HCT116 (cell line): ENCODE data around the gene MICALL1. TPM values are rescaled to one million over a fixed set of nuclear protein-coding genes. Genes with fewer than 3 reads are reported as not detected.

Experiments used
- ATAC-seq: fragments of 200-7000 bp; cut with Tn5 transposase; 2 replicates; pipeline ENCODE4 v1.9.1; 2020; ENCODE audit warnings: mild to moderate bottlenecking, moderate library complexity
- BruUV-seq: library from RNA; stranded (reverse); fragments of 400-500 nt; replicated peaks from 2 replicates; lab custom pipeline; 2021; lab: Mats Ljungman, UMichigan
- CTCF ChIA-PET: fragments of 300-600 bp; sonication (Branson Sonifier 250); formaldehyde crosslinking; loops from one replicate; lab custom pipeline; 2021; ENCODE audit warnings: antibody characterized with exemption; lab: Charles Lee
- POLR2A ChIA-PET: fragments of 300-600, 350-600 bp; sonication (Branson Sonifier 250); formaldehyde crosslinking; loops from one replicate; lab custom pipeline; 2021; ENCODE audit warnings: antibody characterized with exemption; lab: Charles Lee
- RAD21 ChIA-PET, 2 experiments: fragments of 300-600 bp; sonication (Branson Sonifier 250); formaldehyde crosslinking; loops; one replicate each; lab custom pipeline; 2023; ENCODE audit warnings: low total read pairs in 2 of 2; ENCODE audit not compliant: uncharacterized antibody in 2 of 2, unreplicated experiment in 2 of 2, low non-redundant PET in 1 of 2; lab: Charles Lee
- DNase-seq: peaks from one replicate; pipeline ENCODE4 v3.0.0-alpha.2; 2010; ENCODE audit warnings: low read depth, low spot score
- H2AFZ ChIP-seq: fragments of 200-600 bp; shearing (Covaris generic), sonication (generic); 2 replicates; pipeline ENCODE4 v1.6.1; 2017; ENCODE audit warnings: low read depth, mixed run types, mixed read lengths, antibody characterized with exemption, low read length; ENCODE audit not compliant: poor library complexity, severe bottlenecking
- H3K27ac ChIP-seq: 2 replicates; pipeline ENCODE4 v1.5.1; 2012; ENCODE audit warnings: low read depth, low read length
- H3K27me3 ChIP-seq: fragments of 200-600 bp; sonication (generic); 2 replicates; pipeline ENCODE4 v1.6.1; 2016; ENCODE audit warnings: mixed run types, low read length, mixed read lengths; ENCODE audit not compliant: insufficient read depth
- H3K36me3 ChIP-seq, 2 experiments: fragments of 200-500 bp in 1 of 2; fragments of 200-600 bp in 1 of 2; sonication (Bioruptor generic) in 1 of 2; sonication (generic) in 1 of 2; 2 replicates each; pipeline versions ENCODE4 v1.5.1 to v1.6.1; 2014 to 2016; ENCODE audit warnings: low read length in 2 of 2, inconsistent platforms in 1 of 2, mixed read lengths in 1 of 2, mixed run types in 1 of 2; ENCODE audit not compliant: insufficient read depth in 2 of 2, control insufficient read depth in 1 of 2
- H3K4me1 ChIP-seq, 2 experiments: fragments of 200-600 bp in 1 of 2; sonication (generic) in 1 of 2; 2 replicates each; pipeline versions ENCODE4 v1.5.1 to v1.6.1; 2012 to 2017; ENCODE audit warnings: low read length in 2 of 2, inconsistent platforms in 1 of 2, mild to moderate bottlenecking in 1 of 2, mixed read lengths in 1 of 2, mixed run types in 1 of 2, moderate library complexity in 1 of 2; ENCODE audit not compliant: insufficient read depth in 2 of 2, control insufficient read depth in 1 of 2
- H3K4me2 ChIP-seq: fragments of 200-600 bp; sonication (generic); 2 replicates; pipeline ENCODE4 v1.6.1; 2017; ENCODE audit warnings: mixed run types, low read length, mixed read lengths
- H3K4me3 ChIP-seq, 2 experiments: fragments of 200-600 bp in 1 of 2; sonication (generic) in 1 of 2; replicated peaks in 1 of 2; 2 replicates each; pipeline ENCODE4 v1.5.1; 2011 to 2016; ENCODE audit warnings: low read length in 2 of 2, control low read depth in 1 of 2, low read depth in 1 of 2, mild to moderate bottlenecking in 1 of 2, mixed read lengths in 1 of 2, mixed run types in 1 of 2
- H3K79me2 ChIP-seq: fragments of 200-600 bp; sonication (generic); 2 replicates; pipeline ENCODE4 v1.6.1; 2017; ENCODE audit warnings: mild to moderate bottlenecking, mixed run types, low read length, moderate library complexity, mixed read lengths; ENCODE audit not compliant: insufficient read depth
- H3K9ac ChIP-seq: fragments of 200-600 bp; sonication (generic); 2 replicates; pipeline ENCODE4 v1.6.1; 2016; ENCODE audit warnings: low read length, mixed read lengths
- H3K9me2 ChIP-seq: fragments of 200-600 bp; sonication (generic), shearing (Covaris generic); 2 replicates; pipeline ENCODE4 v1.6.1; 2017; ENCODE audit warnings: mixed run types, mild to moderate bottlenecking, moderate library complexity; ENCODE audit not compliant: insufficient read depth
- H3K9me3 ChIP-seq, 2 experiments: fragments of 200-500 bp in 1 of 2; fragments of 200-600 bp in 1 of 2; sonication (Bioruptor generic) in 1 of 2; sonication (generic) in 1 of 2; 2 replicates each; pipeline ENCODE4 v1.6.1; 2014 to 2017; ENCODE audit warnings: low read length in 2 of 2, mixed read lengths in 2 of 2, inconsistent platforms in 1 of 2, low read depth in 1 of 2, mild to moderate bottlenecking in 1 of 2, mixed run types in 1 of 2, moderate library complexity in 1 of 2; ENCODE audit not compliant: control insufficient read depth in 1 of 2, insufficient read depth in 1 of 2
- H4K20me1 ChIP-seq: fragments of 200-600 bp; sonication (generic), shearing (Covaris generic); 2 replicates; pipeline ENCODE4 v1.6.1; 2017; ENCODE audit warnings: mixed run types, mild to moderate bottlenecking, moderate library complexity; ENCODE audit not compliant: insufficient read depth
- ATF3 ChIP-seq: IDR thresholded peaks from 2 replicates; pipeline ENCODE4 v1.6.1; 2012
- CBX3 ChIP-seq: IDR thresholded peaks from 2 replicates; pipeline ENCODE4 v1.6.1; 2012; ENCODE audit warnings: low read depth
- CEBPB ChIP-seq: IDR thresholded peaks from 2 replicates; pipeline ENCODE4 v1.6.1; 2012; ENCODE audit warnings: low read depth
- EGR1 ChIP-seq: IDR thresholded peaks from 2 replicates; pipeline ENCODE4 v1.6.1; 2012; ENCODE audit warnings: low read depth
- ELF1 ChIP-seq: IDR thresholded peaks from 2 replicates; pipeline ENCODE4 v1.6.1; 2012; ENCODE audit warnings: low read depth, borderline replicate concordance
- EZH2 ChIP-seq: fragments of 200-600 bp; sonication (generic); IDR thresholded peaks from 2 replicates; pipeline ENCODE4 v1.6.1; 2017; ENCODE audit warnings: antibody characterized with exemption, mixed run types
- EZH2phosphoT487 ChIP-seq: fragments of 200-600 bp; IDR thresholded peaks from 2 replicates; pipeline ENCODE4 v1.6.1; 2018; ENCODE audit warnings: antibody characterized with exemption, borderline replicate concordance
- FOSL1 ChIP-seq: IDR thresholded peaks from 2 replicates; pipeline ENCODE4 v1.6.1; 2012; ENCODE audit warnings: low read depth
- JUND ChIP-seq: IDR thresholded peaks from 2 replicates; pipeline ENCODE4 v1.6.1; 2012
- MAX ChIP-seq: IDR thresholded peaks from 2 replicates; pipeline ENCODE4 v1.6.1; 2012
- POLR2A ChIP-seq: IDR thresholded peaks from 2 replicates; pipeline ENCODE4 v1.7.0; 2011; ENCODE audit warnings: borderline replicate concordance; ENCODE audit not compliant: insufficient read depth, insufficient read length; ENCODE audit errors: extremely low read depth
- RAD21 ChIP-seq: IDR thresholded peaks from 2 replicates; pipeline ENCODE4 v1.6.1; 2012; ENCODE audit warnings: low read depth, mild to moderate bottlenecking
- REST ChIP-seq: IDR thresholded peaks from 2 replicates; pipeline ENCODE4 v1.6.1; 2012; ENCODE audit warnings: low read depth
- SIN3A ChIP-seq: IDR thresholded peaks from 2 replicates; pipeline ENCODE4 v1.6.1; 2012; ENCODE audit warnings: low read depth
- SP1 ChIP-seq: IDR thresholded peaks from 2 replicates; pipeline ENCODE4 v1.6.1; 2012; ENCODE audit warnings: low read depth
- ZFX ChIP-seq: fragments of 450-650 bp; IDR thresholded peaks from 2 replicates; pipeline ENCODE4 v1.6.1; 2017
- ZNF274 ChIP-seq: fragments of 200-500 bp; sonication (Bioruptor generic); IDR thresholded peaks from 2 replicates; pipeline ENCODE4 v1.6.1; 2014; ENCODE audit warnings: mild to moderate bottlenecking, low read depth, low read length, inconsistent platforms
- intact Hi-C: fragments of 100-400 bp; cut with micrococcal nuclease; formaldehyde crosslinking; loops from 2 replicates; pipeline ENCODE4 v1.10.0; 2022
- total RNA-seq: library from RNA; stranded (reverse); gene quantifications from one replicate; pipeline ENCODE4 v1.2.1, GENCODE V29; 2021; ENCODE audit not compliant: unreplicated experiment

Gene MICALL1
- total RNA-seq, 1 experiment from 2014 or later: 35.2 TPM

- no peaks in the 10 kb centered on the region for H3K27me3 ChIP-seq
- H3K27ac ChIP-seq: no peak overlapping the region
- DNase-seq: no peak
- ChIA-PET CTCF (no interaction called here), POLR2A (no interaction called here)
- TF ChIP-seq REST (no peak), CBX3 (no peak), ELF1 (no peak), EZH2phosphoT487 (no peak), ZFX (no peak), POLR2A (no peak), CEBPB (no peak), RAD21 (no peak), SIN3A (no peak), FOSL1 (no peak), MAX (no peak), EGR1 (no peak), JUND (no peak), SP1 (no peak), ATF3 (no peak), EZH2 (no peak), ZNF274 (no peak)
- TF ChIP-seq, all 23 proteins: peak for 0
- H3K4me1 ChIP-seq: peaks cover 7 to 16% of the 10 kb centered on the region in 2 experiments
- H3K79me2 ChIP-seq: peaks cover 25% of the 10 kb centered on the region
- no peak overlapping the region for H3K9ac ChIP-seq
- no peak overlapping the region for H3K4me2 ChIP-seq
- H3K36me3 ChIP-seq: peaks cover 4 to 14% of the 10 kb centered on the region in 2 experiments; a peak in 3 of 4 replicates
- no peak overlapping the region for H2AFZ ChIP-seq
- H3K9me2 ChIP-seq: no peaks in the 10 kb centered on the region
- H3K9me3 ChIP-seq: no peaks in the 10 kb centered on the region
- H4K20me1 ChIP-seq: no peaks in the 10 kb centered on the region
- no peak for ATAC-seq
- no peak overlapping the region for H3K4me3 ChIP-seq
- intact Hi-C loops: no loop called here
- RAD21 ChIA-PET: no interaction called here
- no TSS peak for BruUV-seq
Measured at GRCh38 chr22:37912171-37912570, 6.1 kb downstream of the MICALL1 start.
